Thyroid gland (tissue), 4 donors: ENCODE measurements around the gene METTL14.

Experiments used
- POLR2A ChIP-seq, 2 donors: fragments of 450-650 bp; IDR thresholded peaks; one replicate each; pipeline ENCODE4 v1.6.1; 2017; ENCODE audit warnings: antibody characterized with exemption in 2 of 2, mild to moderate bottlenecking in 2 of 2, moderate library complexity in 1 of 2
- TF ChIP-seq, protein P1 (sequence below), 6 experiments: fragments of 200-600 bp in 3 of 6; fragments of 450-650 bp in 3 of 6; sonication (generic) in 3 of 6; IDR thresholded peaks; one replicate each; pipeline ENCODE4 v1.5.1; 2016 to 2019; ENCODE audit warnings: antibody characterized with exemption in 6 of 6, mild to moderate bottlenecking in 2 of 6, inconsistent platforms in 1 of 6, moderate library complexity in 1 of 6

GRCh38 chr4:118732591-118733330 lies 47.6 kb downstream of the METTL14 start:
- TF ChIP-seq, protein P1, sequence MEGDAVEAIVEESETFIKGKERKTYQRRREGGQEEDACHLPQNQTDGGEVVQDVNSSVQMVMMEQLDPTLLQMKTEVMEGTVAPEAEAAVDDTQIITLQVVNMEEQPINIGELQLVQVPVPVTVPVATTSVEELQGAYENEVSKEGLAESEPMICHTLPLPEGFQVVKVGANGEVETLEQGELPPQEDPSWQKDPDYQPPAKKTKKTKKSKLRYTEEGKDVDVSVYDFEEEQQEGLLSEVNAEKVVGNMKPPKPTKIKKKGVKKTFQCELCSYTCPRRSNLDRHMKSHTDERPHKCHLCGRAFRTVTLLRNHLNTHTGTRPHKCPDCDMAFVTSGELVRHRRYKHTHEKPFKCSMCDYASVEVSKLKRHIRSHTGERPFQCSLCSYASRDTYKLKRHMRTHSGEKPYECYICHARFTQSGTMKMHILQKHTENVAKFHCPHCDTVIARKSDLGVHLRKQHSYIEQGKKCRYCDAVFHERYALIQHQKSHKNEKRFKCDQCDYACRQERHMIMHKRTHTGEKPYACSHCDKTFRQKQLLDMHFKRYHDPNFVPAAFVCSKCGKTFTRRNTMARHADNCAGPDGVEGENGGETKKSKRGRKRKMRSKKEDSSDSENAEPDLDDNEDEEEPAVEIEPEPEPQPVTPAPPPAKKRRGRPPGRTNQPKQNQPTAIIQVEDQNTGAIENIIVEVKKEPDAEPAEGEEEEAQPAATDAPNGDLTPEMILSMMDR (IDR thresholded peaks at IDR 0.05) = no peak
- no peak for TF ChIP-seq POLR2A (IDR thresholded peaks at IDR 0.05)
